Measurements from ENCODE around the gene AOAH. TPM values are rescaled to one million over a fixed set of nuclear protein-coding genes. Genes with fewer than 3 reads are reported as not detected.

The AOAH gene
- total RNA-seq, 1 donor from 2014 or later = 5.5 TPM

- Mint-ChIP-seq H3K9me3 (peaks cover 5% of the 10 kb centered on the region), H3K27ac (no peak overlapping the region), H3K4me3 (no peak overlapping the region), H3K36me3 (no peaks in the 10 kb centered on the region), H3K4me1 (peaks cover 34% of the 10 kb centered on the region), H3K27me3 (ENCODE audit: insufficient read depth, low read depth) (peaks cover 1% of the 10 kb centered on the region)
- Histone ChIP-seq H3F3A (ENCODE audit: low read depth) (peaks cover 6% of the 10 kb centered on the region), H2AFZ (replicated peaks) (no peak overlapping the region), H3K79me2 (ENCODE audit: low read depth) (no peaks in the 10 kb centered on the region), H3K4me1 (peaks cover 22% of the 10 kb centered on the region), H3K9ac (no peak overlapping the region), H3K27ac (no peak overlapping the region), H3K36me3 (no peaks in the 10 kb centered on the region), H3K27me3 (no peaks in the 10 kb centered on the region), H3K9me3 (ENCODE audit: low read depth) (no peaks in the 10 kb centered on the region), H3K4me3 (no peak overlapping the region), H4K20me1 (ENCODE audit: low read depth) (no peaks in the 10 kb centered on the region), H3K4me2 (no peak overlapping the region)
- no peak for TF ChIP-seq EZH2phosphoT487 (IDR thresholded peaks at IDR 0.05)
- no peak for TF ChIP-seq EZH2 (IDR thresholded peaks at IDR 0.05)
- TF ChIP-seq CTCF (IDR thresholded peaks at IDR 0.05) = no peak
- no peak for DNase-seq (ENCODE audit: low spot score)
Observed at GRCh38 chr7:36602511-36602910, 121.8 kb downstream of the AOAH start.

- H3K9me3 Mint-ChIP-seq = peaks cover 5% of the 10 kb centered on the region
- no peak for DNase-seq (ENCODE audit: low spot score)
- H3K9me3 ChIP-seq (ENCODE audit: low read depth) = no peaks in the 10 kb centered on the region
- H3K27ac ChIP-seq = no peak overlapping the region
- H3F3A ChIP-seq (ENCODE audit: low read depth) = no peaks in the 10 kb centered on the region
- no peak overlapping the region for H3K27ac Mint-ChIP-seq
- no peak overlapping the region for H2AFZ ChIP-seq (replicated peaks)
- no peak overlapping the region for H3K4me3 ChIP-seq
- H3K27me3 ChIP-seq = no peaks in the 10 kb centered on the region
- H3K79me2 ChIP-seq (ENCODE audit: low read depth) = no peaks in the 10 kb centered on the region
- no peak overlapping the region for H3K4me3 Mint-ChIP-seq
- H4K20me1 ChIP-seq (ENCODE audit: low read depth) = no peaks in the 10 kb centered on the region
- peaks cover 13% of the 10 kb centered on the region for H3K4me1 ChIP-seq
- no peaks in the 10 kb centered on the region for H3K36me3 ChIP-seq
- TF ChIP-seq CTCF (IDR thresholded peaks at IDR 0.05) (no peak), EZH2 (IDR thresholded peaks at IDR 0.05) (no peak), EZH2phosphoT487 (IDR thresholded peaks at IDR 0.05) (no peak)
- peaks cover 2% of the 10 kb centered on the region for H3K27me3 Mint-ChIP-seq (ENCODE audit: insufficient read depth, low read depth)
- H3K4me2 ChIP-seq = no peak overlapping the region
- H3K9ac ChIP-seq = no peak overlapping the region
- no peaks in the 10 kb centered on the region for H3K36me3 Mint-ChIP-seq
- H3K4me1 Mint-ChIP-seq = peaks cover 25% of the 10 kb centered on the region
Observed at GRCh38 chr7:36601601-36602000, 122.7 kb downstream of the AOAH start.

GRCh38 chr7:36600869-36601530, 123.3 kb downstream of the AOAH start:
- Mint-ChIP-seq H3K4me3 (no peak overlapping the region), H3K36me3 (no peaks in the 10 kb centered on the region), H3K27ac (no peak overlapping the region), H3K4me1 (peaks cover 19% of the 10 kb centered on the region), H3K9me3 (peaks cover 5% of the 10 kb centered on the region), H3K27me3 (ENCODE audit: insufficient read depth, low read depth) (peaks cover 2% of the 10 kb centered on the region)
- Histone ChIP-seq H3F3A (ENCODE audit: low read depth) (no peaks in the 10 kb centered on the region), H4K20me1 (ENCODE audit: low read depth) (no peaks in the 10 kb centered on the region), H2AFZ (replicated peaks) (no peak overlapping the region), H3K9ac (no peak overlapping the region), H3K4me3 (no peak overlapping the region), H3K79me2 (ENCODE audit: low read depth) (no peaks in the 10 kb centered on the region), H3K36me3 (no peaks in the 10 kb centered on the region), H3K4me2 (no peak overlapping the region), H3K9me3 (ENCODE audit: low read depth) (no peaks in the 10 kb centered on the region), H3K27me3 (no peaks in the 10 kb centered on the region), H3K27ac (no peak overlapping the region), H3K4me1 (peaks cover 7% of the 10 kb centered on the region)
- no peak for DNase-seq (ENCODE audit: low spot score)
- TF ChIP-seq EZH2phosphoT487 (IDR thresholded peaks at IDR 0.05) = no peak
- TF ChIP-seq EZH2 (IDR thresholded peaks at IDR 0.05) = no peak
- no peak for TF ChIP-seq CTCF (IDR thresholded peaks at IDR 0.05)

All from neural progenitor cell (in vitro differentiated cells).